H9 (cell line): ENCODE measurements around the gene RRAGB. TPM values are rescaled to one million over a fixed set of nuclear protein-coding genes. Genes with fewer than 3 reads are reported as not detected.
"Not testable (repeated sequence)": the region's sequence is repeated elsewhere in the genome, so short reads cannot be mapped to it uniquely, and the experiment has no call there.

ENCODE experiments used
- DNase-seq: peaks from one replicate; pipeline ENCODE4 v3.0.0-alpha.2; 2017
- H2AFZ ChIP-seq: one replicate; pipeline ENCODE4 v1.6.1; 2013; ENCODE audit warnings: mild to moderate bottlenecking, low read length, control low read depth, moderate library complexity
- H2AK5ac ChIP-seq: 2 replicates; pipeline ENCODE4 v1.6.1; 2013; ENCODE audit warnings: low read length, control low read depth, mixed read lengths; ENCODE audit not compliant: insufficient read length
- H2BK120ac ChIP-seq: one replicate; pipeline ENCODE4 v1.6.1; 2013; ENCODE audit warnings: low read depth, mild to moderate bottlenecking, low read length, control low read depth, inconsistent platforms; ENCODE audit not compliant: poor library complexity, severe bottlenecking
- H2BK12ac ChIP-seq: 2 replicates; pipeline ENCODE4 v1.6.1; 2013; ENCODE audit warnings: low read length, control low read depth, mixed read lengths, low read depth; ENCODE audit not compliant: insufficient read length
- H2BK15ac ChIP-seq: 2 replicates; pipeline ENCODE4 v1.6.1; 2013; ENCODE audit warnings: low read depth, low read length, control low read depth
- H2BK20ac ChIP-seq: one replicate; pipeline ENCODE4 v1.6.1; 2013; ENCODE audit warnings: low read depth, mild to moderate bottlenecking, low read length, control low read depth, inconsistent platforms; ENCODE audit not compliant: poor library complexity, severe bottlenecking
- H2BK5ac ChIP-seq: 2 replicates; pipeline ENCODE4 v1.6.1; 2013; ENCODE audit warnings: low read length, control low read depth, mixed read lengths; ENCODE audit not compliant: insufficient read length
- H3K14ac ChIP-seq: 2 replicates; pipeline ENCODE4 v1.6.1; 2013; ENCODE audit warnings: low read length, control low read depth; ENCODE audit not compliant: insufficient read depth
- H3K18ac ChIP-seq: 2 replicates; pipeline ENCODE4 v1.6.1; 2013; ENCODE audit warnings: low read depth, mild to moderate bottlenecking, mixed read lengths, low read length, control low read depth; ENCODE audit not compliant: insufficient read length
- H3K23ac ChIP-seq: 2 replicates; pipeline ENCODE4 v1.6.1; 2013; ENCODE audit warnings: low read length, control low read depth, mixed read lengths, low read depth; ENCODE audit not compliant: insufficient read length
- H3K23me2 ChIP-seq: 2 replicates; pipeline ENCODE4 v1.6.1; 2013; ENCODE audit warnings: low read depth, mild to moderate bottlenecking, mixed read lengths, low read length, control low read depth; ENCODE audit not compliant: insufficient read length, poor library complexity, severe bottlenecking
- H3K27ac ChIP-seq: 2 replicates; pipeline ENCODE4 v1.5.1; 2013; ENCODE audit warnings: low read length, control low read depth, mixed read lengths, low read depth; ENCODE audit not compliant: insufficient read length
- H3K27me3 ChIP-seq: 2 replicates; pipeline ENCODE4 v1.6.1; 2013; ENCODE audit warnings: low read length, control low read depth, inconsistent platforms; ENCODE audit not compliant: insufficient read depth
- H3K4ac ChIP-seq: 2 replicates; pipeline ENCODE4 v1.6.1; 2013; ENCODE audit warnings: low read depth, mild to moderate bottlenecking, control low read depth, inconsistent platforms, low read length, moderate library complexity
- H3K4me1 ChIP-seq: 2 replicates; pipeline ENCODE4 v1.6.1; 2013; ENCODE audit warnings: low read length, control low read depth, inconsistent platforms; ENCODE audit not compliant: insufficient read depth
- H3K4me2 ChIP-seq: 2 replicates; pipeline ENCODE4 v1.6.1; 2013; ENCODE audit warnings: low read length, control low read depth, mixed read lengths; ENCODE audit not compliant: insufficient read length, insufficient read depth
- H3K56ac ChIP-seq: 2 replicates; pipeline ENCODE4 v1.6.1; 2013; ENCODE audit warnings: low read depth, mild to moderate bottlenecking, mixed read lengths, low read length, control low read depth; ENCODE audit not compliant: insufficient read length
- H3K79me1 ChIP-seq: 2 replicates; pipeline ENCODE4 v1.6.1; 2013; ENCODE audit warnings: low read depth, mild to moderate bottlenecking, moderate library complexity, low read length, control low read depth, inconsistent platforms; ENCODE audit not compliant: insufficient read depth, poor library complexity, severe bottlenecking
- H3K79me2 ChIP-seq: 2 replicates; pipeline ENCODE4 v1.6.1; 2013; ENCODE audit warnings: low read length, control low read depth, inconsistent platforms; ENCODE audit not compliant: insufficient read depth
- H3K9ac ChIP-seq: 2 replicates; pipeline ENCODE4 v1.6.1; 2013; ENCODE audit warnings: low read length, control low read depth, mixed read lengths; ENCODE audit not compliant: insufficient read length; ENCODE audit errors: extremely low read depth
- H3K9me3 ChIP-seq: one replicate; pipeline ENCODE4 v1.6.1; 2013; ENCODE audit warnings: low read depth, low read length, inconsistent platforms; ENCODE audit not compliant: control insufficient read depth
- H3T11ph ChIP-seq: one replicate; pipeline ENCODE4 v1.6.1; 2013; ENCODE audit warnings: mild to moderate bottlenecking, low read length, control low read depth, inconsistent platforms
- H4K20me1 ChIP-seq: one replicate; pipeline ENCODE4 v1.6.1; 2013; ENCODE audit not compliant: control insufficient read depth, insufficient read length, insufficient read depth
- H4K5ac ChIP-seq: 2 replicates; pipeline ENCODE4 v1.6.1; 2013; ENCODE audit warnings: low read depth, mild to moderate bottlenecking, mixed read lengths, low read length, control low read depth; ENCODE audit not compliant: insufficient read length
- H4K8ac ChIP-seq: replicated peaks from 2 replicates; pipeline ENCODE4 v1.6.1; 2013; ENCODE audit warnings: low read length, control low read depth, mixed read lengths, low read depth; ENCODE audit not compliant: insufficient read length
- H4K91ac ChIP-seq: 2 replicates; pipeline ENCODE4 v1.6.1; 2013; ENCODE audit warnings: low read depth, mild to moderate bottlenecking, moderate library complexity, mixed read lengths, low read length, control low read depth; ENCODE audit not compliant: insufficient read length
- H3K27ac Mint-ChIP-seq, 3 experiments: 2 replicates in 2 of 3; 3 replicates in 1 of 3; pipeline ENCODE4 v1.8.0; 2020 to 2021; ENCODE audit warnings: mixed read lengths in 3 of 3, mild to moderate bottlenecking in 1 of 3, moderate library complexity in 1 of 3
- H3K27me3 Mint-ChIP-seq: 2 replicates; pipeline ENCODE4 v1.8.0; 2021; ENCODE audit warnings: low read depth, mild to moderate bottlenecking, moderate library complexity, mixed read lengths
- H3K36me3 Mint-ChIP-seq, 3 experiments: 2 replicates in 2 of 3; 3 replicates in 1 of 3; pipeline ENCODE4 v1.8.0; 2020 to 2021; ENCODE audit warnings: low read depth in 3 of 3, mixed read lengths in 3 of 3; ENCODE audit not compliant: insufficient read depth in 1 of 3
- H3K4me1 Mint-ChIP-seq, 2 experiments: 2 replicates each; pipeline ENCODE4 v1.8.0; 2020; ENCODE audit warnings: mixed read lengths in 2 of 2
- H3K4me3 Mint-ChIP-seq, 2 experiments: 2 replicates in 1 of 2; 3 replicates in 1 of 2; pipeline ENCODE4 v1.8.0; 2020 to 2021; ENCODE audit warnings: mild to moderate bottlenecking in 2 of 2, mixed read lengths in 2 of 2, moderate library complexity in 1 of 2
- H3K9me3 Mint-ChIP-seq, 2 experiments: 2 replicates in 1 of 2; 3 replicates in 1 of 2; pipeline ENCODE4 v1.8.0; 2020; ENCODE audit warnings: mild to moderate bottlenecking in 2 of 2, mixed read lengths in 2 of 2, moderate library complexity in 1 of 2
- CTCF ChIP-seq: fragments of 200-600 bp; sonication (generic); conservative IDR thresholded peaks from 3 replicates; pipeline ENCODE4 v1.8.0; 2021; ENCODE audit warnings: antibody characterized with exemption, mild to moderate bottlenecking
- WGBS: extraction: QIAGEN DNeasy Blood & Tissue Kit; methylation state at CpG from one replicate; pipeline ENCODE4 v1.1.7; 2013; ENCODE audit warnings: missing lambda C conversion rate, low lambda C conversion rate, mixed read lengths; ENCODE audit not compliant: insufficient read length; ENCODE audit errors: extremely low coverage; 5-methylcytosine and 5-hydroxymethylcytosine counted together
- total RNA-seq: library from RNA; stranded (reverse); gene quantifications from 2 replicates; pipeline ENCODE4 v1.2.1, GENCODE V29; 2021

RRAGB gene
- total RNA-seq, 1 experiment from 2014 or later: 10.3 TPM

- H3K23me2 ChIP-seq: no peaks in the 10 kb centered on the region
- H3K36me3 Mint-ChIP-seq: peaks cover 19 to 49% (median 34%) of the 10 kb centered on the region in 3 experiments
- no peak overlapping the region for H2BK12ac ChIP-seq
- no peak overlapping the region for H4K5ac ChIP-seq
- no peak overlapping the region for H3K27ac ChIP-seq
- H2BK15ac ChIP-seq: no peak overlapping the region
- H3K23ac ChIP-seq: no peak overlapping the region
- no peak overlapping the region for H4K91ac ChIP-seq
- no CpG with 5 or more reads among the region's 2 CpGs for WGBS
- H3K4me1 Mint-ChIP-seq: no peaks in the 10 kb centered on the region; a peak in 1 of 4 replicates
- no peak overlapping the region for H2BK5ac ChIP-seq
- H3K27me3 ChIP-seq: no peaks in the 10 kb centered on the region
- H3K4ac ChIP-seq: no peak overlapping the region
- H2BK20ac ChIP-seq: no peak overlapping the region
- no peaks in the 10 kb centered on the region for H3K27me3 Mint-ChIP-seq
- H3K14ac ChIP-seq: no peak overlapping the region
- no peak overlapping the region for H3K4me2 ChIP-seq
- H3K18ac ChIP-seq: no peak overlapping the region
- no peak overlapping the region for H3K56ac ChIP-seq
- peaks cover 64% of the 10 kb centered on the region for H3K9me3 ChIP-seq
- H2AK5ac ChIP-seq: no peak overlapping the region
- no peaks in the 10 kb centered on the region for H3K79me2 ChIP-seq
- TF ChIP-seq CTCF: no peak
- no peak overlapping the region for H3T11ph ChIP-seq
- no peak for DNase-seq
- no peak overlapping the region for H3K27ac Mint-ChIP-seq
- no peak overlapping the region for H3K4me3 Mint-ChIP-seq
- no peaks in the 10 kb centered on the region for H3K79me1 ChIP-seq
- H4K8ac ChIP-seq: no peak overlapping the region
- H3K9me3 Mint-ChIP-seq: peaks cover 64 to 67% of the 10 kb centered on the region in 2 experiments
- H2AFZ ChIP-seq: no peak overlapping the region
- no peak overlapping the region for H3K9ac ChIP-seq
- H2BK120ac ChIP-seq: no peak overlapping the region
- H3K4me1 ChIP-seq: no peaks in the 10 kb centered on the region
- H4K20me1 ChIP-seq: no peaks in the 10 kb centered on the region
Measured at GRCh38 chrX:55742649-55743048, 25.1 kb downstream of the RRAGB start.

GRCh38 chrX:55748463-55748862 lies 30.9 kb downstream of the RRAGB start:
- H3T11ph ChIP-seq, H3K4me1 Mint-ChIP-seq: not testable (repeated sequence)

More at GRCh38 chrX:55748463-55748862, 30.9 kb downstream of the RRAGB start:
- not testable (repeated sequence) for H2BK12ac ChIP-seq, DNase-seq, H2BK15ac ChIP-seq, H3K4ac ChIP-seq, H3K4me1 ChIP-seq, H2AK5ac ChIP-seq, H3K27ac ChIP-seq, H4K5ac ChIP-seq, H3K14ac ChIP-seq, H4K91ac ChIP-seq, H2BK5ac ChIP-seq, H3K27ac Mint-ChIP-seq, H3K23me2 ChIP-seq, H3K23ac ChIP-seq, H3K18ac ChIP-seq, H3K56ac ChIP-seq, H2AFZ ChIP-seq, H3K27me3 ChIP-seq, H3K79me1 ChIP-seq, H3K9ac ChIP-seq, H4K20me1 ChIP-seq, H2BK20ac ChIP-seq, H3K27me3 Mint-ChIP-seq, H3K4me3 Mint-ChIP-seq, H2BK120ac ChIP-seq, H3K4me2 ChIP-seq, H3K79me2 ChIP-seq, H4K8ac ChIP-seq
- H3K9me3 ChIP-seq: peaks cover 47% of the 10 kb centered on the region
- Mint-ChIP-seq H3K9me3 (peaks cover 38 to 50% of the 10 kb centered on the region in 2 experiments), H3K36me3 (peaks cover 20 to 35% (median 31%) of the 10 kb centered on the region in 3 experiments)
- no CpG with 5 or more reads among the region's 24 CpGs for WGBS
